ENCODE data around the gene DCDC1. TPM values are rescaled to one million over a fixed set of nuclear protein-coding genes. Genes with fewer than 3 reads are reported as not detected.

The DCDC1 gene
- total RNA-seq, 1 experiment from 2014 or later = 0.22 TPM

- TF ChIP-seq ZNF423 (CRISPR knock-in tag; IDR thresholded peaks at IDR 0.05) (no peak), ELF4 (CRISPR knock-in tag; IDR thresholded peaks at IDR 0.05; ENCODE audit: low read depth) (no peak), FOXP1 (CRISPR knock-in tag; IDR thresholded peaks at IDR 0.05; ENCODE audit: borderline replicate concordance) (no peak), ZNF425 (CRISPR knock-in tag; conservative IDR thresholded peaks at IDR 0.05) (no peak)
- Mint-ChIP-seq H3K36me3 (peaks cover 18% of the 10 kb centered on the region), H3K27ac (no peak overlapping the region), H3K4me1 (peaks cover 42% of the 10 kb centered on the region), H3K4me3 (no peak overlapping the region), H3K9me3 (peaks cover 16% of the 10 kb centered on the region), H3K27me3 (ENCODE audit: low read depth) (no peaks in the 10 kb centered on the region)
- CTCF ChIA-PET = no interaction called here
- DNase-seq (ENCODE audit: low spot score) (no peak), ATAC-seq (no peak)
- POLR2A ChIA-PET = no interaction called here
These were observed 44.8 kb upstream of the DCDC1 start for GRCh38 chr11:31414338-31414737.

GRCh38 chr11:31412946-31413345 lies 43.4 kb upstream of the DCDC1 start:
- no peak for ATAC-seq
- H3K27ac Mint-ChIP-seq = no peak overlapping the region
- no peak for DNase-seq (ENCODE audit: low spot score)
- TF ChIP-seq GRHL2 (CRISPR knock-in tag; IDR thresholded peaks at IDR 0.05; ENCODE audit: insufficient replicate concordance, severe bottlenecking) (no peak), AR (CRISPR knock-in tag; IDR thresholded peaks at IDR 0.05) (no peak), ERG (CRISPR knock-in tag; IDR thresholded peaks at IDR 0.05) (no peak), STAT6 (CRISPR knock-in tag; conservative IDR thresholded peaks at IDR 0.05; ENCODE audit: low read depth) (no peak), IRF1 (CRISPR knock-in tag; IDR thresholded peaks at IDR 0.05) (no peak), ATF3 (CRISPR knock-in tag; conservative IDR thresholded peaks at IDR 0.05) (no peak), FOXP1 (CRISPR knock-in tag; IDR thresholded peaks at IDR 0.05; ENCODE audit: borderline replicate concordance) (no peak), MLX (CRISPR knock-in tag; IDR thresholded peaks at IDR 0.05) (no peak), ZNF396 (CRISPR knock-in tag; IDR thresholded peaks at IDR 0.05; ENCODE audit: borderline replicate concordance) (no peak), GTF2I (CRISPR knock-in tag; conservative IDR thresholded peaks at IDR 0.05) (no peak), AFF4 (CRISPR knock-in tag; IDR thresholded peaks at IDR 0.05; ENCODE audit: borderline replicate concordance) (no peak)
- no peaks in the 10 kb centered on the region for H3K27me3 Mint-ChIP-seq (ENCODE audit: low read depth)
- peaks cover 29% of the 10 kb centered on the region for H3K4me1 Mint-ChIP-seq
- H3K4me3 Mint-ChIP-seq = no peak overlapping the region
- H3K9me3 Mint-ChIP-seq = peaks cover 16% of the 10 kb centered on the region
- peaks cover 18% of the 10 kb centered on the region for H3K36me3 Mint-ChIP-seq
- POLR2A ChIA-PET = no interaction called here
- CTCF ChIA-PET = no interaction called here

All from WTC11 (cell line).